NCI-H774 (cell line): Measurements from ENCODE around the gene TFIP11.
A peak's percentile ranks its signal among the peaks of the same experiment; 100 is the strongest.

Experiments
- DNase-seq: peaks from one replicate; lab custom pipeline; 2025; lab: John Stamatoyannopoulos, UW

The TFIP11 gene

DNA sequence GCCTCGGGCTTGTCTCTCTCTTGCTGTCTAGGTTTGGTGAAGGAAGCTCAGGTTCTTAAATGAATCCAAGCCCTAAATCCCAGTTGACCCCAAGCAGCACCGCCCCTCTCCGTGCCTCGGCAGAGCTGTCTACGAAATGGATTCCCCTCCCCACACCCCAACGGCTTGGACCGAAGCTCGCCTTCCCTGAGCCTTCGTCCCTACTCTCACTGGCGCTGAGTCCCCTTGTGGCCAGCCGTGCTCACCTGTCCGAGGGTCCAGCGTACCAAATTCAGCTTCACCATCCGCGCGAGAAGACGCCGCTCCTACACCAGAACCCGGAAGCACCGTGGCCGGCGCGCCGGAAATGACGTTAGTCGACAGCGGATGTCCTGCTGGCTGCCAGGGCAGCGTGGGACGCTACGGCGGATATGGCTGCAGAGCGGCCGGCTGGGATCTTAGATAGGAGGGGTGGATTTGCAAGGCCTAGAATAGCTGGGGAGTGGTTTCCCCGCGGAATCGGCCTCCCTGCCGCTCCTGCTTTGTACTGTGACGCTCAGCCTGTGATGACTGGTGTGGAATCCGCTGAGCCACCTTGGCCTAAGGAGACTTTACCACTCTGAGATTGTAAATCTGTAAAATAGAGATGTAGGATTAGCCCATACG lies at the start of gene TFIP11:
TSS of gene TFIP11 (minus strand) at position 325 of the 645 bp plus-strand sequence. CDS start 2,201 bp downstream, outside the sequence.
- DNase-seq: peak; percentile 63

DNA sequence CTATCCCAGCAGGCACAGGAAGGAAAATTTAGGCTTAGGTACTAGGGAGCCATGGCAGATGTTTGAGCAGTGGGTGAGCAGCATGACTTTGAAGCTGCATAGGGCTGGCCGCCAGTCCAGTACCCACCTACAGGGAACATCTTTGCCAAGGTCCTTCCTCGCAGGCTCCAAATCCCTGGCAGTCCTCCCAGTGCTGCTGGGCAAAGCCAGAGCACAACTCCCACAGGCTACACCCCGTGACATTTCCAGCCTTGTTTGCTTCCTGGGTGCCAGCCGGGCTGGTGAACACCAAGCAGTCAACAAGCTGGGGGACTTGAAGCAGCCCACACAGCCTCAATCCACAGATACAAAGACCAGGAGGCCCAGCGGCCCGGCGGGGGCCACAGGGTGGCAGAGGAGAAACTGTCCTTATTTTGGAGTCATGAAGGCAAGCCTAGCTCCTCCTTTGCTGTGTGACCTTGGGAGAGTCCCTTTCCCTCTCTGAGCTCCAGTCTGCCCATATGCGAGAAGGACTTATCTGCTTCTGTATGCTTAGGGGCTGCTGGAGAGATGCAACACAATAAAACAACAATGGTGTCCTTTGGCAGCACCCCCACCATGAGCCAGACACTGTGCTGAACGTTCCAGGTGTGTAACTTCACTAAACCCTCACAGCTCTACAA lies 49.6 kb upstream of the TFIP11 start:
- no peak for DNase-seq

DNA sequence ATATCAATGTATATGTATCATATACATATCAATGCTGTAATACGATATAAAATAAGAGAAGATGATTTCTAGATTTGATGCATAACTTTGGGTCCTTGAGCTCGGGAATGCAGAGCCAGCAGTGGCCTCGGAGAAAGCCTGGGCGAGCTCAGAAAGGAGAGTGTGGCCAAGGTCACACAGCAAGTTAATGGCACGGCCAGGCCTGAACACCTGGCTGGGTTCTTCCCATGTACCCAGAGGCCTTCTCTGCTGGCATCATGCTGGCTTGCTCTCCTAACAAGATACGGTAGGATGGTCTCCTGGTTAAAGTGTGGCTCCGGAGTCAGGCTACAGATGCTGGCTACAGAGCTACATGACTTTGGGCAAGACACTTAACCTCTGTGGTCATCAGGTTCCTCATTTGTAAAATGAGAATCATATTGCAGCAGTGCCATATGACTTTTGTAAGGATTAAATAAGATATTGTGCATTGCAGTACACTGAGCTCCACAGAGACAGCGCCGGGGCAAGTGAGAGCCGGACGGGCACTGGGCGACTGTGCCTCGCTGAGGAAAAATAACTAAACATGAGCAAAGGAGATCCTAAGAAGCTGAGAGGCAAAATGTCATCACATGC lies 47.8 kb upstream of the TFIP11 start:
- DNase-seq: no peak

- no peak for DNase-seq
Observed at GRCh38 chr22:26558248-26558895, 46.1 kb upstream of the TFIP11 start.

- DNase-seq: no peak
Observed at GRCh38 chr22:26556904-26557303, 44.6 kb upstream of the TFIP11 start.

DNA sequence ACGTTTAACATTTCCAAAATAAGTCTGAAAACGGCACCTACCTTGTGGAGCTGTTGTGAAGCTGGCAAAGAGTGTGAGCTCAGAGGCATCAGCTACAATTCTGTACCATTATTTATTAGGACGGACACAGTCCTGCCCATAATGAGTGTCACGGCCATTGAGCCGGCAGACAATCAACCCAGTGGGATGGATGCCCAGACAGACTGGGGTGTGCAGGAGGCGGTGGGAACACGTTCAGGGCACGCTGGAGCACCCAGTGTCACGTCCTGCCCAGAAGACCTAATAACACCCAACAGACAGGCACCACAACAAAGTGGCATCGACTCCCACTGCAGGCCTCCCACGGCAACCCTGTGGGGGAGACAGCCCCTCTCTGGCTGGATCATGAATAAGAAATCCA lies 43.2 kb upstream of the TFIP11 start:
- no peak for DNase-seq

- DNase-seq: no peak
Observed at GRCh38 chr22:26554956-26555355, 42.7 kb upstream of the TFIP11 start.

DNA sequence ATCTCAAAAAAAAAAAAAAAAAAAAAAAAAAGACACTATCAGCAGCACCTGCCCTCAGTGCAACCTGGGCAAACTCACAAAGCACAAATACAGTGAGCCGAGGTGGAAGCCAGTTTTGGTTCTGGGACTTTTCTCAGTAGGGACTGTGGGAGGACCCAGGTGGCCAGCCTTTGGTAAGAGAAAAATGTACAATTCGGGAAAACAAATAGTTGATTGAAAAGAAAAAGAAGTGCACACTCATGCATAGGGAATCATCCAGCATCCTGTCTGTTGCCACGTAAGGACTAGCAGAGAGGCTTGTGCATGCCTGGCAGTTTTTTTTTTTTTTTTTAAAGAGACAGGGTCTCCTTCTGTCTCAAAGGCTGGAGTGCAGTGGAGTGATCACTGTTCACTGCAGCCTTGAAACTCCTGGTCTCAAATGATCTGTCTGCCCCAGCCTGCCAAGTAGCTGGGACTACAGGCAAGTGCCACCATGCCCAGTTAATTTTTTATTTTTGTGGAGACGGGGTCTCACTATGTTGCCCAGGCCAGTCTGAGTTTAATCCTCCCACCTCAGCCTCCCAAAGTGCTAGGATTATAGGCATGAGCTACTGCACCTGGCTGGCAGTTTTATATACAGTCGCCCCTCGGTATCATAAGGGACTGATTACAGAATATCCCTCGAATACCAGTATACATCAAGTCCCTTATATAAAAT lies 40.9 kb upstream of the TFIP11 start:
- DNase-seq: peak; percentile 4

- DNase-seq: no peak
Observed at GRCh38 chr22:26552466-26552865, 40.2 kb upstream of the TFIP11 start.

DNA sequence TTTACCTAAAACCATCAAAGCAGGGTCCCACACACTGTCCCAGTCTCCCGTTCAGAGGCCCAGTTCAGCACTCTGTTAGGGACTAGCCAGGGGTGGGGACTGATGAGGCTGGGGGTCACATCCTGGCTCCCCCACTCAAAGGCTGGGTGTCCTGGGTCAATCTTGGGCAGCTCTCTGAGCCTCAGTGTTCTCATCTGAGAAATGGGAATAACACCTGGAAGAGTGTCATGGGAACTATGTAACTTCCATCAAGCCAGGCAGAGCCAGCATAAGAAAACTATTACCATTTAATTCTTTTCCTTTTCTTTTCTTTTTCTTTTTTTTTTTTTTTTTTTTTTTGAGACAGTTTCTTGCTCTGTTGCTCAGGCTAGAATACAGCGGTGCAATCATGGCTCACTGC lies 39.3 kb upstream of the TFIP11 start:
- DNase-seq: no peak

GRCh38 chr22:26550498-26551033 lies 38.3 kb upstream of the TFIP11 start:
- no peak for DNase-seq

GRCh38 chr22:26549902-26550497 lies 37.7 kb upstream of the TFIP11 start:
- DNase-seq: no peak

GRCh38 chr22:26548984-26549383 lies 36.7 kb upstream of the TFIP11 start:
- no peak for DNase-seq

DNA sequence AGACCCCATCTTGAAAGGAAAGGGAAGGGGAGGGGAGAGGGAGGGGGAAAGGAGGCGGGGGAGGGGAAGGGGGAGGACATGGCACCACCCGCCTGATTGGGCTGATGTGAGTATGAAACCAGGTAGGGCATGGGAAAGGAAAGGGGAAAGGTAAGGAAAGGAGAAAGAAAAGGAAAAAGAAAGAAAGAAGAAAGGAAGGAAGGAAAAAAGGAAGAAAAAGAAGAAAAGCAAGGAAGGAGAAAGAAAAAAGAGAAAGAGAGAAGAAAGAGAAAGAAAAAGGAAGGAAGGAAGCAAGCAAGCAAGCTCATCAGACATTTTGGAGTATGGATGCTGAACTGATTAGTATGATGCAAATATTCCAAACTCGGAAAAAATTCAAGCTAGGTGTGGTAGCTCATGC lies 36.0 kb upstream of the TFIP11 start:
- DNase-seq: no peak

GRCh38 chr22:26547837-26548236 lies 35.6 kb upstream of the TFIP11 start:
- DNase-seq: no peak

GRCh38 chr22:26547426-26547825 lies 35.2 kb upstream of the TFIP11 start:
- no peak for DNase-seq

GRCh38 chr22:26546282-26546681 lies 34.0 kb upstream of the TFIP11 start:
- no peak for DNase-seq

- DNase-seq: no peak
Observed at GRCh38 chr22:26545827-26546226, 33.6 kb upstream of the TFIP11 start.

DNA sequence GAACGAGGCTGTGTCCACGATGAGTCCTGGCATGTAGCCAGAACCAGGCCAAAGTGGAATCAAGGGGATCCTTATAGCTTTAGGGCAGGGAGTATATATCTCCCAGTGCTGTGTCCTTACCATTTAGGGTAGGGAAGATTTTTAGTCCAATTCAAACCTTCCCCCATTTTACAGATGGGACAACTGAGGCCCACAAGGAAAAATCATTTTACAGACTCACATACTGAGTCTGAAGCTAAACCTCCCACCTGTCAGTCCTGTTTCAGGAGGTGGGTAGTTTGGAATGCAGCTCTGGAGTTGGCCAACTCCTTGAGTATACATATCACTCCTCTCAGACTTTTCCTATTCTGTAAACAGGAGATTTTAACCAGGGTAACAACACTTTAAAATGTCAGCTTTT lies 33.1 kb upstream of the TFIP11 start:
- no peak for DNase-seq

- DNase-seq: no peak
Observed at GRCh38 chr22:26544489-26544888, 32.2 kb upstream of the TFIP11 start.

GRCh38 chr22:26542831-26543230 lies 30.6 kb upstream of the TFIP11 start:
- DNase-seq: no peak
